Nephron (organoid): ENCODE data around the gene PPM1N.
A peak's percentile ranks its signal among the peaks of the same experiment; 100 is the strongest.

Experiments
- H3K27ac Mint-ChIP-seq, 3 experiments: 2 replicates each; pipeline ENCODE4 v1.8.0; 2020; ENCODE audit warnings: mixed read lengths in 3 of 3, mild to moderate bottlenecking in 2 of 3, moderate library complexity in 1 of 3
- H3K27me3 Mint-ChIP-seq: 2 replicates; pipeline ENCODE4 v1.8.0; 2021; ENCODE audit warnings: low read depth, mild to moderate bottlenecking, moderate library complexity, mixed read lengths
- H3K36me3 Mint-ChIP-seq: 2 replicates; pipeline ENCODE4 v1.8.0; 2020; ENCODE audit warnings: low read depth, mixed read lengths
- H3K4me1 Mint-ChIP-seq: 2 replicates; pipeline ENCODE4 v1.8.0; 2020; ENCODE audit warnings: mixed read lengths
- H3K4me3 Mint-ChIP-seq, 3 experiments: 2 replicates each; pipeline ENCODE4 v1.8.0; 2020; ENCODE audit warnings: mild to moderate bottlenecking in 3 of 3, mixed read lengths in 3 of 3, moderate library complexity in 2 of 3
- H3K9me3 Mint-ChIP-seq: 2 replicates; pipeline ENCODE4 v1.8.0; 2020; ENCODE audit warnings: mixed read lengths
- CTCF ChIP-seq, 3 experiments: fragments of 200-600 bp; sonication (generic); IDR thresholded peaks; one replicate each; pipeline ENCODE4 v1.5.0; 2021; ENCODE audit warnings: antibody characterized with exemption in 3 of 3; ENCODE audit not compliant: unreplicated experiment in 3 of 3

Gene PPM1N

GRCh38 chr19:45517238-45517637, 19.0 kb downstream of the PPM1N start:
- Mint-ChIP-seq H3K4me3 (no peak overlapping the region), H3K4me1 (peaks cover 7% of the 10 kb centered on the region), H3K27me3 (no peaks in the 10 kb centered on the region), H3K9me3 (no peaks in the 10 kb centered on the region), H3K27ac (no peak overlapping the region), H3K36me3 (peaks cover 20% of the 10 kb centered on the region)
- TF ChIP-seq CTCF (IDR thresholded peaks at IDR 0.05; ENCODE audit: unreplicated experiment in 3 of 3): no peak

GRCh38 chr19:45517641-45518468, 19.6 kb downstream of the PPM1N start:
- Mint-ChIP-seq H3K36me3 (peaks cover 20% of the 10 kb centered on the region), H3K4me1 (peaks cover 7% of the 10 kb centered on the region), H3K27me3 (no peaks in the 10 kb centered on the region), H3K9me3 (no peaks in the 10 kb centered on the region), H3K27ac (no peak overlapping the region), H3K4me3 (no peak overlapping the region)
- TF ChIP-seq CTCF (IDR thresholded peaks at IDR 0.05; ENCODE audit: unreplicated experiment in 3 of 3): no peak

DNA sequence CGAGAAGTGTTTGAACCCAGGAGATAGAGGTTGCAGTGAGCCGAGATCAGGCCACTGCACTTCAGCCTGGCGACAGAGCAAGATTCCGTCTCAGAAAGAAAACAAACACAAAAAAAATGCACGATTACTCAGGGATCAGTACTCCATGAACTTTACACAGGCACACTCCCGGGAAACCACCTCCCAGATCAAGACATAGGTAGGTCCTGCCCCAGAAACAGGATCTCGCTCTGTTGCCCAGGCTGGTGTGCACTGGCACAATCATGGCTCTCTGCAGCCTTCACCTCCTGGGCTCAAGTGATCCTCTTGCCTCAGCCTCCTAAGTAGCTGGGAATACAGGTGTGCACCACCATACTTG, 20.2 kb downstream of the PPM1N start:
- no peak overlapping the region for H3K27ac Mint-ChIP-seq
- H3K4me1 Mint-ChIP-seq: peaks cover 7% of the 10 kb centered on the region
- H3K9me3 Mint-ChIP-seq: no peaks in the 10 kb centered on the region
- no peak overlapping the region for H3K4me3 Mint-ChIP-seq
- H3K36me3 Mint-ChIP-seq: peaks cover 21% of the 10 kb centered on the region
- no peak for TF ChIP-seq CTCF (IDR thresholded peaks at IDR 0.05; ENCODE audit: unreplicated experiment in 3 of 3)
- no peaks in the 10 kb centered on the region for H3K27me3 Mint-ChIP-seq

- H3K4me1 Mint-ChIP-seq: no peaks in the 10 kb centered on the region
- H3K4me3 Mint-ChIP-seq: no peak overlapping the region
- TF ChIP-seq CTCF (IDR thresholded peaks at IDR 0.05; ENCODE audit: unreplicated experiment in 3 of 3): no peak
- peaks cover 5% of the 10 kb centered on the region for H3K27me3 Mint-ChIP-seq
- H3K9me3 Mint-ChIP-seq: no peaks in the 10 kb centered on the region
- H3K36me3 Mint-ChIP-seq: peaks cover 34% of the 10 kb centered on the region
- H3K27ac Mint-ChIP-seq: no peak overlapping the region
These were observed 24.0 kb downstream of the PPM1N start for GRCh38 chr19:45522010-45522941.

DNA sequence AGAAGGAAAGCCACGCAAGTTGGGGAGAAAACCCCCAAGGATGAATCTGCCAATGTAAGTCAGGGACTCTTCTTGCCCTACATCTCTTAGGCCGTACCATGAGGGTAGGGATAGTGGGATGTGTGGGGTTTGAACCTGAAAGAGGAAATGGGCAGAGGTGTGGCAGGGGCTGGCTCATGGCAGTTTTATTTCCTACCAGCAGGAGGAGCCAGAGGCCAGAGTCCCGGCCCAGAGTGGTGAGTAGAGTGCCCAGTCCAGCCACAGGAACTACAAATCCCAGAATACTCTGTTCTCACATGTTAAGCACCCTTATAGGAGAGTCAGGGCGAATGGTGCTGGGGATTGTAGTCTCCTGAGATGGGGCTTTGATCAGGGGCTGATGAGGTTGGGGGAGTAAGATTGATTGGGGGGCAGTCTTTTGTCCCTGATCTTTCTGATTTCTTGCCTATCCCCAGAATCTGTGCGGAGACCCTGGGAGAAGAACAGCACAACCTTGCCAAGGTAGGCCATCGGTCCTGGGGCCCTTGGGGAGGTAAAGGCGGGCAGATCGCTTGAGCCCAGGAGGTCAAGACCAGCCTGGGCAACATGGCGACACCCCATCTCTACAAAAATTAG, 25.5 kb downstream of the PPM1N start:
- TF ChIP-seq CTCF (IDR thresholded peaks at IDR 0.05; ENCODE audit: unreplicated experiment in 3 of 3): peak; percentile 82 to 84 (median 83)
- peak overlapping the region in 1 of 3 experiments; percentile 13 for H3K27ac Mint-ChIP-seq
- peaks cover 4% of the 10 kb centered on the region for H3K4me1 Mint-ChIP-seq
- peaks cover 20% of the 10 kb centered on the region for H3K27me3 Mint-ChIP-seq
- H3K4me3 Mint-ChIP-seq: no peak overlapping the region
- peaks cover 27% of the 10 kb centered on the region for H3K36me3 Mint-ChIP-seq
- no peaks in the 10 kb centered on the region for H3K9me3 Mint-ChIP-seq
